Adipocyte (in vitro differentiated cells): Measurements from ENCODE around the gene TAMM41.

Source experiments
- DNase-seq: peaks from one replicate; pipeline ENCODE4 v3.0.0-alpha.2; 2015; ENCODE audit warnings: low read depth
- H3K27me3 ChIP-seq: replicated peaks from 2 replicates; pipeline ENCODE4 v1.7.0; 2013; ENCODE audit warnings: mild to moderate bottlenecking, low read length, moderate library complexity; ENCODE audit not compliant: control insufficient read depth, insufficient read depth
- H3K36me3 ChIP-seq: 2 replicates; pipeline ENCODE4 v1.7.0; 2013; ENCODE audit warnings: low read length, mild to moderate bottlenecking, moderate library complexity; ENCODE audit not compliant: control insufficient read depth, insufficient read depth, severe bottlenecking
- H3K4me1 ChIP-seq: 2 replicates; pipeline ENCODE4 v1.7.0; 2013; ENCODE audit warnings: mild to moderate bottlenecking, low read length, moderate library complexity; ENCODE audit not compliant: control insufficient read depth, insufficient read depth
- H3K4me3 ChIP-seq: 2 replicates; pipeline ENCODE4 v1.7.0; 2013; ENCODE audit warnings: mild to moderate bottlenecking, low read length, moderate library complexity
- H3K9ac ChIP-seq: 2 replicates; pipeline ENCODE4 v1.7.0; 2013; ENCODE audit warnings: mild to moderate bottlenecking, low read length, moderate library complexity
- H3K9me3 ChIP-seq: 2 replicates; pipeline ENCODE4 v1.7.0; 2013; ENCODE audit warnings: mild to moderate bottlenecking, low read length, moderate library complexity; ENCODE audit not compliant: control insufficient read depth

Gene TAMM41

DNA sequence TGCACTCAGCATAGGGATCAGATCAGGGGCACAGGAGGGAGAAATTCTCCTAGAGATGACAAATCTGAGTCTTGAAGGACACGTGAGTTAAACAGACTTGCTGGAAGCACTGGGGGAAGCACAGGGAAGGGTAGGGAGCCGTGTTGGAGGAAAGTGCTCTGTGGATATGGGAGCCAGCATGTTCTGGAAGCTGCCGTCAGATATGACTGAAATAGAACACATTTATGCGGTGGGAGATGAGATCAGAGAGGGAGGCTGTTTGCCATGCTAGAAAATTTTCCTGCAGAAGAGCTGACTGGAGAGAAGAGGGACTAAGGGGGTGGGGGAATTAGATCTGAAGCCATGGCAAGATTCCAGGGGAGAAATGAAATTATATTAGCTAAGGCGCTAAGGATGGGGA is 1.8 kb downstream of the TAMM41 start:
- Histone ChIP-seq H3K4me3 (peak overlapping the region; percentile 97), H3K9ac (peak overlapping the region; percentile 97), H3K36me3 (peaks cover 32% of the 10 kb centered on the region), H3K9me3 (peaks cover 3% of the 10 kb centered on the region), H3K27me3 (no peaks in the 10 kb centered on the region), H3K4me1 (peaks cover 20% of the 10 kb centered on the region)
- DNase-seq = no peak

DNA sequence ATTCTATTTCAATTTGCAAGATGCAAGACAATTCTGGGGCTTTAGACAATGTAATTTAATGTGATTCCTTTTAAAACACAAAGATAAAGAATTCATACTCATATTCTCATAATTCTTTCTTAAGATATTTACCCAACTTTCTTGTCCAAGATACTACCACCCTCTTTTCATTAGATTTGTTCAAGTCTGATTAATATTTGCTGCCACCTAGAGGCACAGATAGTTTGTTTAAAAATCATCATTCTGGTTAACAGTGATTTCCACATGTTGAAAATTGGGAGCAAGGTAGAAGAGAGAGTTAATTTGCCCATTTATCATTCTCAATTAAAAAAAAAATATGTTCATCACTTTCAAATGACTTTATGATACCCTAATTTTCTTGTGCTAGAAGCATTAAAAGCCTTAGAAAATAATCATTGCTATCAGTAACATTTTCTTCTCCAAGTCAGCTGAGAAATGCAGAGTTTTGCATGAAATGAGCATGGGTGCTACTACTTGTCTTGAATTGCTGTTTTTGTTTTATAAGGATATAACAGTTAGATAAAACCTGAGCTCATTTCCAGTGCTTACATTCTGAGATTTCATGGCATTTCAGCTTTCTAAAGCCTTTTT is 11.6 kb downstream of the TAMM41 start:
- Histone ChIP-seq H3K9me3 (peaks cover 3% of the 10 kb centered on the region), H3K4me1 (peaks cover 4% of the 10 kb centered on the region), H3K36me3 (peaks cover 64% of the 10 kb centered on the region), H3K27me3 (no peaks in the 10 kb centered on the region), H3K9ac (no peak overlapping the region), H3K4me3 (no peak overlapping the region)
- DNase-seq = peak; percentile 74

DNA sequence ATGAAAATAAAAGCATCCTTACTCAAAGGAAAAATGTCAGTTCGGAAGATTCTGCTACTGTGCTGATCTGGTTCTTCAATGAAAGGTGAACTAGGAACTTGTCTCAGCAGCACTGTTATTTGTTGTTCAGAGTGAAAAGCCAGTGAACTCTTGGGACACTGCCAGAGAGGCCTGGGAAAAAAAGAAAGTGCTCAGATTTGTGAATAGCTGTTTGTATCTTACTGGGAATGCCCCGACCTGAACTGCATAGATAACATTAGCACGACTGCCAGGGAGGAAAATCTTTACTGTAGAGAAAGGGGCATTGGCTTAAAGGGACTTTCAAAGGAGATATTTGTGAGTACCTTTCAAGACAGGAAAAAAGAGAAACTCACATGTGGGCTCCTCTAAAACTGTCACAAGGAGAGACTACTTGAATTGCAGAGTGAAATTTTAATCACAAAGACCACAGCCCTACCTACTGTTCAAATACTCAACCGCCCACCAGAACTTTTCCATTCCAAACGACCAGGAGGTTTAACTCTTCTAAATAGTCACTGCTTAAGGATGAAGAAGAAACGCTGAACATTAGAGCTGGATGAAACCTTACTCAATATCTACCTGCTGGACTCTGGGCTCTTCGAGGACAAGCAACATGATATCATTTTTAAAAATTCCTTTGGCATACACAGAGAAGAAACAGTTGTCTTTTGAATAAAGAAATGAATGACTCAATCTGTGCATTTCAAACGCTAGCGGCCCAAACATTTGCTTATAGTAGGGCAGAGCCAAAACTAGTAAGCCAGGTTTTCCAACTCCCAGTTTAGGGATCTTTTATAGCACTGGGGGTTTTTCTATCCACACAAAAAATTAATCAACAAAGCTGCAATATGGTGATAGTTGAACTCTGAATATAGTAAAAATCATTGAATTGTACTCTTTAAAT is 13.4 kb downstream of the TAMM41 start:
- no peak for DNase-seq

DNA sequence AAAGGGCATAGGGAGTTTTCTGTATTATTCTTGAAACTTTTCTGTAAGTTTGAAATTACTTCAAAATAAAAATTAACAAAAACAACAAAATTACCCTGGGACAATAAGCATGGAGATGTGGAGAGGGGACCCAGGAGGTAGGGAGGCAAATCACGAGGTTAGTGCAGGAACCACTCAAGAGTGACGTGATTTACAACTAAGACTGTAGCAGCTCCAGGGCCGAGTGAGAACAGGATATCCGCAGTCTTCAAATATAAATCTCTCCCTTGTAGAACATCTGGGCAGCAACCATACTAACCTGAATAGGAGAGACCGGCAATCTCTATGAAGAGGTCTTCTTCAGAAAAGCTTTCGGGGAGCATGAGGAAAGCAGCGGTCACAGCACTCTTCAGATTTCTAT is 17.3 kb downstream of the TAMM41 start:
- H3K27me3 ChIP-seq = no peaks in the 10 kb centered on the region
- H3K36me3 ChIP-seq = peaks cover 82% of the 10 kb centered on the region

More for the DNA sequence above, 13.4 kb downstream of the TAMM41 start:
- H3K27me3 ChIP-seq = no peaks in the 10 kb centered on the region
- no peaks in the 10 kb centered on the region for H3K9me3 ChIP-seq
- H3K9ac ChIP-seq = no peak overlapping the region
- H3K4me1 ChIP-seq = peaks cover 4% of the 10 kb centered on the region
- peaks cover 62% of the 10 kb centered on the region for H3K36me3 ChIP-seq
- no peak overlapping the region for H3K4me3 ChIP-seq

DNA sequence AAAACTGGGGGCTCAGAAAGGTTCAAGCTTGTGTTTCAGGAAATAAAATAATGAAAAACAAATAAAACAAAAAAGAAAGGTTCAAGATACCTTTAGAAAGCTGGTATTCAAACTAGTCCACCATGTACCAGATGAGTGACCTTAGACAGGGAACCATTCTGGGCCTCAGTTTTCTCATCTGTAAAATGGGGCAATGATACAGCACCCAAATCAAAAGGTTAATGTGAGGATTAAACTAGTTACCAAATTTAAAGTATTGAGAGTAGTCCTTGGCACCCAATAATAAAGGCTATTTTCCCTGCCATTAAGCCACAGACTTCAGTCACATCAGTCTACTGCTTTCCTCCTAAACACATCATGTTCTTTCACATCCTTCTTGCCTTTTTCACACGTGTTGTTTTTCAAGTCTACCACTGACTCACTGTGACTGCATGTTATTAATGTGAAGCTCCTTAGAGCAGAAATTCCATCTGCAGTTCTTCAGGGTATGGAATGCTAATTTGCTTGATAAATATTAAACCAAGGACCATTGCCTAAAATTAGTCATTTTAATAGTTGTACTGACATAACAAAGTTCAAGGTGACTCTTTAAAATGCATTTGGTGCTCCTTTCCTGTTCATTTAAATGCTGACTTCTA is 19.9 kb downstream of the TAMM41 start:
- peaks cover 80% of the 10 kb centered on the region for H3K36me3 ChIP-seq
- H3K27me3 ChIP-seq = no peaks in the 10 kb centered on the region
- no peaks in the 10 kb centered on the region for H3K4me1 ChIP-seq
- H3K9me3 ChIP-seq = no peaks in the 10 kb centered on the region
- H3K9ac ChIP-seq = no peak overlapping the region
- DNase-seq = peak; percentile 32
- no peak overlapping the region for H3K4me3 ChIP-seq

More for the DNA sequence above, 17.3 kb downstream of the TAMM41 start:
- H3K4me1 ChIP-seq = peaks cover 4% of the 10 kb centered on the region
- H3K9me3 ChIP-seq = no peaks in the 10 kb centered on the region
- H3K4me3 ChIP-seq = no peak overlapping the region
- H3K9ac ChIP-seq = no peak overlapping the region
- DNase-seq = no peak

DNA sequence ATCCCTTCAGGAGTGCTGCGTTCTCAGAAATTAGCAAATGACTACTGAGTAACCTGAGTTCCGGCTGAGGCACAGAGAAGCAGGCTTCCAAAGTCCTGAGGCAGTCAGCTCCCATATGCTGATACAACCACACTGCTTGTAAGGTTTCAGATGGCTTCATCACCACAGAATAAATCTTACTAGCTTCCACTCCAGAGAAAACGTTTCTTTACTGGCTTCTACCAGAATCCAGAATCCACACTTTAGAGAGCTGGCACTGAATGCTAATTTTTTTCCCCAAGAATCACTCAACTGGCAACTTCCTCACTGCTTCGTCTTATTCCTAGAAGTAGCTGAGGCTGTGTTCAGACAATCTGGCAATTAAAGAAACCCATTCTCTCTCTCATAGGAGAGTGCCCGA is 21.4 kb downstream of the TAMM41 start:
- H3K4me3 ChIP-seq = no peak overlapping the region
- H3K27me3 ChIP-seq = no peaks in the 10 kb centered on the region
- H3K9me3 ChIP-seq = no peaks in the 10 kb centered on the region
- peaks cover 8% of the 10 kb centered on the region for H3K4me1 ChIP-seq
- peaks cover 78% of the 10 kb centered on the region for H3K36me3 ChIP-seq
- no peak for DNase-seq
- H3K9ac ChIP-seq = no peak overlapping the region

DNA sequence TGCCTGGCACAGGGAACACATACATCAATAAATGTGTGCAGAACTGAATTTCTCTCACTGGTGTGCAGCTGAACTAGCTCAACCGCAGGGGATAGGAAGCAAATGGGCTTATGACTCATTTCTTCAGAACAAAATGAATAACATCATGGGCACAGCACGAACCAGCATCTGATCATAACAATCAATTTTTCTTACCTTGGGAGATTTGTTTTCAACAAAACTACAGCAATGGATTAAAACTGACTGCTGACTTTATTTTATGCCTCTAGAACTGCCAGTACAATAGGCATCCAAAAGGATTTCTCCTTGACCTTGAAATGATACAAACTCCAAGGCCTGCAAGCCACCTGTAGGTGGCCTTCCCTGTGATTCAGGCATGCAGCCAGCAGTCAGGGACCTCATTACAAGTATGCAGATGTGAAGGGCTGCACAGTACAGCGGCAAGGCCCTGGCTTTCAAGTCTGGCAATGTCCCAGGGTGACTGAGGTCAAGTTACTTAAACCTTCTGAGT is 26.1 kb downstream of the TAMM41 start:
- Histone ChIP-seq H3K4me3 (no peak overlapping the region), H3K9ac (no peak overlapping the region), H3K27me3 (no peaks in the 10 kb centered on the region), H3K4me1 (peaks cover 13% of the 10 kb centered on the region), H3K9me3 (no peaks in the 10 kb centered on the region), H3K36me3 (peaks cover 58% of the 10 kb centered on the region)
- peak; percentile 40 for DNase-seq

DNA sequence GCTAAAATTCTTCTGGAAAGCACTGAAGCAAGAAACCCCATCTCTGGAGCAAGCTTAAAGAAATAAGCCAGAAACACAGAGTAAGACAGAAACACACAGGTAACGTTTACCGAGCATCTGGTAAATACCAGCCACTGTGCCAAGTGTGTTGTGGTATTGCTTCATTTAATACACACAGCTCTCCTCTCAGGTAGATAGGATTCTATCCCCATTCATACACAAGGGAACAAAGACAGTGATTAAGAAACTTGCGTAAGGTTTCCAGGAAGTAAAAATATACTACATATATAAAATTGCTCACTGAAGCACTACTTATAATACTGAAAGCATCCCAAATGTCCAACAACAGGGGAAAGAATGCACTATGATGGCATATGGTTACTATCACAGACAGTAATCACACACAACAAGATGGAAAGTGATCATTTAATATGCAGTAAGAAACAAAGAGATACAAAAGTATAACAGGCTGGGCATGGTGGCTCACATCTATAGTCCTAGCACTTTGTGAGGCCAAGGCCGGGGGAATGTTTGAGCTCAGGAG is 27.5 kb downstream of the TAMM41 start:
- no peak overlapping the region for H3K4me3 ChIP-seq
- peaks cover 60% of the 10 kb centered on the region for H3K36me3 ChIP-seq
- peak; percentile 27 for DNase-seq
- H3K4me1 ChIP-seq = peaks cover 13% of the 10 kb centered on the region
- no peak overlapping the region for H3K9ac ChIP-seq
- H3K9me3 ChIP-seq = no peaks in the 10 kb centered on the region
- H3K27me3 ChIP-seq = no peaks in the 10 kb centered on the region

DNA sequence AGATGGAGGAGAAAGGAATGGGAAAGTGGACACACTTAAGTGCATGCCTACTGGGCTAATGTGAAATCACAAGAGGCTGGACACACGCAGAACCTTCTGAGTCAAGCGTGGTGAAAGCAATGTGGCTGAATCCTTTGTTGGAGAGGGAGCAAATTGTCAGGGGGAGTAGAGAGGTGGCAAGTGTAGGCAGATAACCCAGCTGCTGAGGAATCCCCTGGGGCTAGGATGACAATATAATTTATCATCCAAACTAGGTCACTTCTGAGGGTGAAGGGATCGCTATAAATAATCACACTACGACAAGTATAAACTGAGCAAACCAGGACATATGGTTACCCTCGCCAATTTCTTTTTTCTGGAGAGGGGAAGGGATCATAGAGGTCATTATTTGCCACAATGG is 28.7 kb downstream of the TAMM41 start:
- Histone ChIP-seq H3K9ac (no peak overlapping the region), H3K4me3 (no peak overlapping the region), H3K27me3 (no peaks in the 10 kb centered on the region), H3K4me1 (peaks cover 13% of the 10 kb centered on the region), H3K36me3 (peaks cover 65% of the 10 kb centered on the region), H3K9me3 (no peaks in the 10 kb centered on the region)
- DNase-seq = no peak

DNA sequence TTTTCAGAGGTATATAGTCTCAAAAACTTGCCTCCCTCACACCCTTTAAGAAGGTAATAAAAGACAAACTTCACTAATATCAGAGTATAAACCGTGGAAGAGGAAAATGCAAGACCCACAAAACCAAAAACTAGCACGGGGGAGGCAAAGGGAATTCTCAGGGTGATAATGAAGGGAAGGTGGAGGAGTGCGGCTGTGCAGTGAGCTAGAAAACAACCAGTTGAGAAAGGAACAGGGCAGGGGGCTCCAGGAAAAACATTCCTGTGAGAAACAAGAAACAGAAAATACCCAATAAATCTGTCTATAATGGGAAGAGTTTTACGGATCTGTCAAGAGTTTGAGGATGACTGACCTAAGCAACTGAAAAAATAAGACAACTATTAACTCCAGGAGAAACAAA is 31.6 kb downstream of the TAMM41 start:
- Histone ChIP-seq H3K9me3 (no peaks in the 10 kb centered on the region), H3K27me3 (no peaks in the 10 kb centered on the region), H3K36me3 (peaks cover 52% of the 10 kb centered on the region), H3K4me1 (peaks cover 10% of the 10 kb centered on the region), H3K4me3 (no peak overlapping the region), H3K9ac (no peak overlapping the region)
- DNase-seq = no peak

DNA sequence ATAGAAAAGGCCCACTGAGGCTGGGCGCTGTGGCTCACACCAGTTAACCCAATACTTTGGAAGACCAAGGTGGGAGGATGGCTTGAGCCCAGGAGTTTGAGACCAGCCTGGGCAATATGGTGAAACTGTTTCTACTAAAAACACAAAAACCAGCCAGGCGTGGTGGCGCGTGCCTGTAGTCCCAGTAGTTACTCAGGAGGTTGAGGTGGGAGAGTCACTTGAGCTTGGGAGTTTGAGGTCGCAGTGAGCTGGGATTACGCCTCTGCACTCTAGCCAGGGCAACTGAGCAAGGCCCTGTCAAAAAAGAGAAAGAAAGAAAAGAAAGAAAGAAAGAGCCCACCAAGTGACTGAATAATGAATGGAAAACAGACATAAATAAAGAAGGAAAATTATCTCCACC is 32.0 kb downstream of the TAMM41 start:
- Histone ChIP-seq H3K9ac (no peak overlapping the region), H3K4me3 (no peak overlapping the region), H3K36me3 (peaks cover 54% of the 10 kb centered on the region), H3K4me1 (peaks cover 13% of the 10 kb centered on the region), H3K9me3 (no peaks in the 10 kb centered on the region), H3K27me3 (no peaks in the 10 kb centered on the region)
- no peak for DNase-seq
